Colonic mucosa (tissue), 4 donors: Measurements from ENCODE around the gene TBC1D22A. TPM values are rescaled to one million over a fixed set of nuclear protein-coding genes. Genes with fewer than 3 reads are reported as not detected.

Experiments
- DNase-seq: peaks from one replicate; pipeline ENCODE4 v3.0.0-alpha.2; 2020
- H3K27ac ChIP-seq: fragments of 200-600 bp; one replicate; pipeline ENCODE4 v1.8.0; 2021
- H3K27me3 ChIP-seq: fragments of 200-600 bp; one replicate; pipeline ENCODE4 v1.8.0; 2021
- H3K36me3 ChIP-seq: fragments of 200-600 bp; one replicate; pipeline ENCODE4 v1.8.0; 2021
- H3K4me1 ChIP-seq: fragments of 200-600 bp; one replicate; pipeline ENCODE4 v1.8.0; 2021; ENCODE audit warnings: mild to moderate bottlenecking
- H3K4me3 ChIP-seq: fragments of 200-600 bp; one replicate; pipeline ENCODE4 v1.8.0; 2021
- H3K9ac ChIP-seq, 2 donors: one replicate each; pipeline ENCODE4 v1.7.0; 2013; ENCODE audit warnings: control low read depth in 2 of 2, low read depth in 2 of 2, low read length in 2 of 2
- H3K9me3 ChIP-seq: fragments of 200-600 bp; one replicate; pipeline ENCODE4 v1.8.0; 2021
- CTCF ChIP-seq: fragments of 200-600 bp; IDR thresholded peaks from one replicate; pipeline ENCODE4 v1.8.0; 2022; ENCODE audit warnings: antibody characterized with exemption, mild to moderate bottlenecking
- intact Hi-C: fragments of 100-400 bp; cut with DNase I; formaldehyde crosslinking; loops from one replicate; pipeline ENCODE4 v1.14.1; 2022
- total RNA-seq, 2 donors: library from RNA; stranded (reverse); fragmentation: NEBNext Ultra II Directional in 1 of 2; extraction: Animal tissue kit (Norgen Biotek cat#: 25700) in 1 of 2; gene quantifications; one replicate each; pipeline ENCODE4 v1.2.1, GENCODE V29; 2021
- donor health status: healthy.
- donor health status: DM: no; HTN: no; CAD: no.
- donor health status: DM: no; HTN: no; CAD: no.

TBC1D22A gene
- total RNA-seq, 2 donors from 2014 or later, result 34.2 to 36.4 TPM

GRCh38 chr22:46936378-46936903 lies 174.0 kb downstream of the TBC1D22A start:
- H3K36me3 ChIP-seq, result no peaks in the 10 kb centered on the region
- H3K27ac ChIP-seq, result peak overlapping the region; percentile 60
- H3K9ac ChIP-seq, result no peak overlapping the region
- H3K4me3 ChIP-seq, result no peak overlapping the region
- DNase-seq, result peak; percentile 17
- H3K9me3 ChIP-seq, result no peaks in the 10 kb centered on the region
- no peak for TF ChIP-seq CTCF
- intact Hi-C loops, result no loop called here
- no peaks in the 10 kb centered on the region for H3K27me3 ChIP-seq
- peaks cover 5% of the 10 kb centered on the region for H3K4me1 ChIP-seq

- DNase-seq, result peak; percentile 9
- Histone ChIP-seq H3K36me3 (no peaks in the 10 kb centered on the region), H3K4me3 (no peak overlapping the region), H3K9ac (no peak overlapping the region), H3K27me3 (no peaks in the 10 kb centered on the region), H3K27ac (no peak overlapping the region), H3K4me1 (peaks cover 5% of the 10 kb centered on the region), H3K9me3 (no peaks in the 10 kb centered on the region)
- no peak for TF ChIP-seq CTCF
- intact Hi-C loops, result no loop called here
Observed at GRCh38 chr22:46937185-46937584, 174.7 kb downstream of the TBC1D22A start.

GRCh38 chr22:46937939-46938338 lies 175.5 kb downstream of the TBC1D22A start:
- Histone ChIP-seq H3K9me3 (no peaks in the 10 kb centered on the region), H3K36me3 (no peaks in the 10 kb centered on the region), H3K27me3 (no peaks in the 10 kb centered on the region), H3K4me3 (no peak overlapping the region), H3K4me1 (peaks cover 5% of the 10 kb centered on the region), H3K9ac (no peak overlapping the region), H3K27ac (no peak overlapping the region)
- intact Hi-C loops, result no loop called here
- DNase-seq, result peak; percentile 6
- no peak for TF ChIP-seq CTCF

- Histone ChIP-seq H3K27ac (no peak overlapping the region), H3K4me1 (no peaks in the 10 kb centered on the region), H3K4me3 (no peak overlapping the region), H3K9me3 (no peaks in the 10 kb centered on the region), H3K9ac (no peak overlapping the region), H3K36me3 (no peaks in the 10 kb centered on the region), H3K27me3 (no peaks in the 10 kb centered on the region)
- intact Hi-C loops, result no loop called here
- DNase-seq, result peak; percentile 12
- TF ChIP-seq CTCF, result no peak
Observed at GRCh38 chr22:46941968-46942798, 179.7 kb downstream of the TBC1D22A start.

GRCh38 chr22:46942799-46943785 lies 180.6 kb downstream of the TBC1D22A start:
- no peak for TF ChIP-seq CTCF
- no peaks in the 10 kb centered on the region for H3K4me1 ChIP-seq
- H3K27me3 ChIP-seq, result no peaks in the 10 kb centered on the region
- intact Hi-C loops, result no loop called here
- no peak overlapping the region for H3K27ac ChIP-seq
- no peaks in the 10 kb centered on the region for H3K36me3 ChIP-seq
- H3K4me3 ChIP-seq, result no peak overlapping the region
- DNase-seq, result peak; percentile 17
- H3K9ac ChIP-seq, result no peak overlapping the region
- H3K9me3 ChIP-seq, result no peaks in the 10 kb centered on the region
